Lower leg skin (tissue), 3 donors: ENCODE results near the gene ALMS1.
"Not testable (repeated sequence)": the region's sequence is repeated elsewhere in the genome, so short reads cannot be mapped to it uniquely, and the experiment has no call there.

ENCODE experiments used
- CTCF ChIP-seq, 3 donors: fragments of 450-650 bp; IDR thresholded peaks; one replicate each; pipeline ENCODE4 v1.5.1; 2016; ENCODE audit warnings: antibody characterized with exemption in 3 of 3, mild to moderate bottlenecking in 3 of 3, moderate library complexity in 2 of 3
- POLR2A ChIP-seq, 2 donors: fragments of 450-650 bp; IDR thresholded peaks; one replicate each; pipeline ENCODE4 v1.6.1; 2016 to 2017; ENCODE audit warnings: antibody characterized with exemption in 2 of 2, mild to moderate bottlenecking in 1 of 2, moderate library complexity in 1 of 2

DNA sequence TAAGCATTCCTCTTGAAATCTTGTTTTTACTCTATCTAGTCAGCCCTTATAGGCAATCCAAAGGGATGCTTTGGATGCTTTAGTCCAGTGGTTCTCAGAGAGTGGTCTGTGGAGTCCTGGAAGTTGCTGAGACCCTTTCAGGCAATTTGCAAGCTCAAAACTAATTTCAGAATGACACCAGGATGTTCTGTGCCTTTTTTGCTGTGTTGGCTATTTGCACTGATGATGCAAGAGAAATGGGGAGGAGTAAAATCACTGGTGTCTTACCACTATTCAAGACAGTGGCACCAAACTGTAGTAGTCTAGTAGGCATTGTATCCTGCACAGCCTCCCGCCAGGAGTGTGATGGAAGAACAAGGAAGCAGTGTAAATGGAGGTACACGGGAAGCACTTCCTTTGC lies 219.0 kb downstream of the ALMS1 start:
- not testable (repeated sequence) for TF ChIP-seq POLR2A, CTCF (IDR thresholded peaks at IDR 0.05)
